ENCODE results near the gene HIC2. TPM values are rescaled to one million over a fixed set of nuclear protein-coding genes. Genes with fewer than 3 reads are reported as not detected.
"Not testable (repeated sequence)": the region's sequence is repeated elsewhere in the genome, so short reads cannot be mapped to it uniquely, and the experiment has no call there.

Gene HIC2, protein sequence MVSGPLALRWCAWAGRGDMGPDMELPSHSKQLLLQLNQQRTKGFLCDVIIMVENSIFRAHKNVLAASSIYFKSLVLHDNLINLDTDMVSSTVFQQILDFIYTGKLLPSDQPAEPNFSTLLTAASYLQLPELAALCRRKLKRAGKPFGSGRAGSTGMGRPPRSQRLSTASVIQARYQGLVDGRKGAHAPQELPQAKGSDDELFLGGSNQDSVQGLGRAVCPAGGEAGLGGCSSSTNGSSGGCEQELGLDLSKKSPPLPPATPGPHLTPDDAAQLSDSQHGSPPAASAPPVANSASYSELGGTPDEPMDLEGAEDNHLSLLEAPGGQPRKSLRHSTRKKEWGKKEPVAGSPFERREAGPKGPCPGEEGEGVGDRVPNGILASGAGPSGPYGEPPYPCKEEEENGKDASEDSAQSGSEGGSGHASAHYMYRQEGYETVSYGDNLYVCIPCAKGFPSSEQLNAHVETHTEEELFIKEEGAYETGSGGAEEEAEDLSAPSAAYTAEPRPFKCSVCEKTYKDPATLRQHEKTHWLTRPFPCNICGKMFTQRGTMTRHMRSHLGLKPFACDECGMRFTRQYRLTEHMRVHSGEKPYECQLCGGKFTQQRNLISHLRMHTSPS
- 13.7 TPM for total RNA-seq

- not testable (repeated sequence) for DNase-seq (ENCODE audit: low read depth in 2 of 3, low spot score in 2 of 3)
Observed at GRCh38 chr22:21417227-21417746, at the start of gene HIC2. HIC2 (plus strand) TSS chr22:21417371; CDS start chr22:21442832, 25,461 bp downstream.

GRCh38 chr22:21368603-21369310 lies 48.4 kb upstream of the HIC2 start:
- DNase-seq (ENCODE audit: low read depth in 2 of 3, low spot score in 2 of 3) = not testable (repeated sequence)

DNA sequence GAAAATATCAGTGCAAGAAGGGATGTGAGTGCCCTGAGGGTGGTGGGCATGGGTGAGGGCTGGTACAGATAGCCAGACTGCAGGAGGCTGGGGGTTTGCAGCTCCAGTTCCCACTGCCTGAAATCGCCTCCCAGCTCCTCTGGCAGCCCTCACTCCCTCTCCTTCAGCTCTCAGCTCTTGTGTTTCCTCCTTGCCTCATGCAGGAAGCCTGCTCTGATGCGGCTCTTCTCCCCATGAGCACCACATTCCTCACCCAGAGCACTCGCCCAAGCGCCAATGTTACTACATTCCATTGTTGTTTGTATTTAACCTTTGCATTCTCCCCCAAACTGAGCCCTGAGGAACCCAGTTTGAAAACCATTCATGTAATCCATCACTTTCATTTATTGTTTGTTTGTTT lies 41.3 kb upstream of the HIC2 start:
- not testable (repeated sequence) for DNase-seq (ENCODE audit: low read depth in 2 of 3, low spot score in 2 of 3)

DNA sequence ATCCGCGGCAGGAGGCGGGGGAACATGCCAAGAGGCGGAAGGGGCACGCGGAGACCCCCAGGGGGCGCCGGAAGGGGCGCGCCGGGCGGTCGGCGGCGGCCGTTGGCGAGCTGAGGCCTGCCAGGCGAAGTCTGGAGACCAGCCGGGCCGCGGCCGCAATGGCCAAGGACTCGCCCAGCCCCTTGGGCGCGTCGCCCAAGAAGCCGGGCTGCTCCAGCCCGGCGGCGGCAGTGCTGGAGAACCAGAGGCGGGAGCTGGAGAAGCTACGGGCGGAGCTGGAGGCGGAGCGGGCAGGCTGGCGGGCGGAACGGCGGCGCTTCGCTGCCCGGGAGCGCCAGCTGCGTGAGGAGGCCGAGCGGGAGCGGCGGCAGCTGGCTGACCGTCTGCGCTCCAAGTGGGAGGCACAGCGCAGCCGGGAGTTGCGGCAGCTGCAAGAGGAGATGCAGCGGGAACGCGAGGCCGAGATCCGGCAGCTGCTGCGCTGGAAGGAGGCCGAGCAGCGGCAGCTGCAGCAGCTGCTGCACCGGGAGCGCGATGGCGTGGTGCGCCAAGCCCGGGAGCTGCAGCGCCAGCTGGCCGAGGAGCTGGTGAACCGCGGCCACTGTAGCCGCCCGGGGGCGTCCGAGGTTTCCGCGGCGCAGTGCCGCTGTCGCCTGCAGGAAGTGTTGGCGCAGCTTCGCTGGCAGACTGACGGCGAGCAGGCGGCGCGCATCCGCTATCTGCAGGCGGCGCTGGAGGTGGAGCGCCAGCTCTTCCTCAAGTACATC lies 33.3 kb upstream of the HIC2 start, which contains the start of gene RIMBP3B:
RIMBP3B (plus strand) TSS at position 51 of the 767 bp plus-strand sequence; CDS start at position 159, 108 bp downstream.
- DNase-seq (ENCODE audit: low read depth in 2 of 3, low spot score in 2 of 3) = not testable (repeated sequence)

DNA sequence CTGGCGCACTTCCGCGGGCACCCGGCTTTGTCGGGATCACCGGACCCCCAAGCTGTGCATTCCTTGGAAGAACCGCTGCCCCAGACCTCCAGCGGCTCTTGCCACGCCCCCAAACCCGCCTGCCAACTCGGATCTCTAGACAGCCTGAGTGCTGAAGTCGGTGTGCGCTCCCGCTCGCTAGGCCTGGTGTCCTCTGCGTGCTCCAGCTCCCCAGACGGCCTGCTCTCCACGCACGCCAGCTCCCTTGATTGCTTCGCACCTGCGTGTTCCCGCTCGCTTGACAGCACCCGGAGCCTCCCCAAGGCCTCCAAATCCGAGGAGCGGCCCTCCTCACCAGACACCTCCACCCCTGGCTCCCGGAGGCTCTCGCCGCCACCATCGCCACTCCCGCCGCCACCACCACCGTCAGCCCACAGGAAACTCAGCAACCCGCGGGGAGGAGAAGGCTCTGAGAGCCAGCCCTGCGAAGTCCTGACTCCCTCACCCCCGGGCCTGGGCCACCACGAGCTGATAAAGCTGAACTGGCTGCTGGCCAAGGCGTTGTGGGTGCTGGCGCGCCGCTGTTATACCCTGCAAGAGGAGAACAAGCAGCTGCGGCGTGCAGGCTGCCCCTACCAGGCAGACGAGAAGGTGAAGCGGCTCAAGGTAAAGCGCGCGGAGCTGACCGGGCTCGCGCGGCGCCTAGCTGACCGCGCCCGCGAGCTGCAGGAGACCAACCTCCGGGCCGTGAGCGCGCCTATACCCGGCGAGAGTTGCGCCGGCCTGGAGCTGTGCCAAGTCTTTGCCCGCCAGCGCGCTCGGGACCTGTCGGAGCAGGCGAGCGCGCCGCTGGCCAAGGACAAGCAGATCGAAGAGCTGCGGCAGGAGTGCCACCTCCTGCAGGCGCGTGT lies 32.5 kb upstream of the HIC2 start:
- DNase-seq (ENCODE audit: low read depth in 2 of 3, low spot score in 2 of 3) = not testable (repeated sequence)

- DNase-seq (ENCODE audit: low read depth in 2 of 3, low spot score in 2 of 3) = not testable (repeated sequence)
Observed at GRCh38 chr22:21389480-21389879, 27.7 kb upstream of the HIC2 start.

DNA sequence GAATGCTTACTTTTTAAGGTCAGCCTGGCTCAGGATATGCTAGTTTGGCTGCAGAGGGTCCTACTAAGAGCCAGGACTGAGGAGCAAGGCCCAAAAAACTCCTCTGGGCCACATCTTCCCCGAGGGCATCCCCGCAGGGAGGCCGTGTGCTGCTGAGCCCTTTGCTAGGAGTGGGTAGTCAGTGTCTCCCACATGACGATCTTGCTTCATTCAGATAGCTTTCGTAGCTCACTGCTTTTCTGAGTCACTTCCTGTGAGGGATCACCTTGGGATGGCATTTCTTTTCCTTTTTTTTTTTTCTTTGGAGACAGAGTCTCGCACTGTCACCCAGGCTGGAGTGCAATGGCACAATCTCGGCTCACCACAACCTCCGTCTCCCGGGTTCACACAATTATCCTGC lies 27.2 kb upstream of the HIC2 start:
- not testable (repeated sequence) for DNase-seq (ENCODE audit: low read depth in 2 of 3, low spot score in 2 of 3)

- DNase-seq (ENCODE audit: low read depth in 2 of 3, low spot score in 2 of 3) = not testable (repeated sequence)
Observed at GRCh38 chr22:21394613-21395012, 22.6 kb upstream of the HIC2 start.

- DNase-seq (ENCODE audit: low read depth in 2 of 3, low spot score in 2 of 3) = not testable (repeated sequence)
Observed at GRCh38 chr22:21401197-21401969, 15.8 kb upstream of the HIC2 start.

- DNase-seq (ENCODE audit: low read depth in 2 of 3, low spot score in 2 of 3) = not testable (repeated sequence)
Observed at GRCh38 chr22:21402763-21403314, 14.3 kb upstream of the HIC2 start.

DNA sequence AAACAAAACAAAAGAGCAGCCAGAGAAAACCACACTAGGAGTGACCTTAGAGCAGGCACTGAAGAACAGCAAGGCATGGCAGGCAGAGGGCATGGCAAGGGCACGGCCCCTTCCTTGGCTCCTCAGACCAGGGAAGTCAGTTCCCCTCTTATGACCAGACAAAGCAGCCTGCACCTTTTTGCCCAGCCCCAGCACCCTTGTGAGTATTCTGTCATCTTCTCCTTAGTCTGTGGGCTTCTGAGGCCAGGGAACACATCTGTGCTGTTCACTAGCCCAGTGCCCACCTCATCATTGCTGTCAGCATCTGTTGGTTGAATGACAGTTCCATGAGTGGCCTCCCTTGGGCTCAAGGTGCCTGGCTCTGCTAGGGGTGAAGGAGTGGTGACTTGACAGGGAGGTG lies 10.0 kb upstream of the HIC2 start:
- DNase-seq (ENCODE audit: low read depth in 2 of 3, low spot score in 2 of 3) = not testable (repeated sequence)

DNA sequence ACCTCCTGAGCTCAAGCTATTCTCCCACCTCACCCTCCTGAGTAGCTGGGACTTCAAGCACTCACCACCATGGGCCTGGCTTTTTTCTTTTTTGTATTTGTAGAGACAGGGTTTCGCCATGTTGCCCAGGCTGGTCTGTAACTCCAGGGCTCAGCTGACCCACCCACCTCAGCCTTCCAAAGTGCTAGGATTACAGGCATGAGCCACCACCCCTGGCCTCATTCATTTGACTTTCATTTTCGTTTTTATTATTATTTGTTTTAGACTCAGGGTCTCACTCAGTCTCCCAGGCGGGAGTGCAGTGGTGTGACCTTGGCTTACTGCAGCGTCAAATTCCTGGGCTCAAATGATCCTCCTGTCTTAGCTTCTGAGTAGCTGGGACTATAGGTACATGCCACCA lies 9.4 kb upstream of the HIC2 start:
- not testable (repeated sequence) for DNase-seq (ENCODE audit: low read depth in 2 of 3, low spot score in 2 of 3)

DNA sequence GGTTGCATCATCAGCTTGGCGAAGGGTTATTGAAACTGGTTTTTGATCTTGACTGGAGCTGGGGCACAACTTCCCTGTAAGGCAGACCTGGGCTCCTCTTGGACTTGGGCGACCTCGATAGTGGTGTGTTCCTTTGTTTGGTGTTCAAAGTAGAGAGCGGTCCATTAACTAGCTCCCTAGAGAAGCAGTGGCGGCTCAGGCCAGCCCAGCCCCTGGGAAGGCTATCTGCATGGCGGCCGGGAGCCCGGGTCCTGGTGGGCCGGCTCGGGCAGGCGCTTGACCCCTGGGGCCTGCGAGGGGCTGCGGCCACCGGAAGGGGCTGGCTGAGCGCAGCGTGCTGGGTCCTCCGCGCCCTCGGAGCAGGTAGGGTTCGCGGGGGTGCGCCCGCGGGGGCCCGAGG lies 796 bp upstream of the HIC2 start:
- DNase-seq (ENCODE audit: low read depth in 2 of 3, low spot score in 2 of 3) = not testable (repeated sequence)

GRCh38 chr22:21417853-21418252 lies 682 bp downstream of the HIC2 start:
- DNase-seq (ENCODE audit: low read depth in 2 of 3, low spot score in 2 of 3) = not testable (repeated sequence)

- DNase-seq (ENCODE audit: low read depth in 2 of 3, low spot score in 2 of 3) = not testable (repeated sequence)
Observed at GRCh38 chr22:21418974-21419638, 1.9 kb downstream of the HIC2 start.

GRCh38 chr22:21420180-21420763 lies 3.1 kb downstream of the HIC2 start:
- not testable (repeated sequence) for DNase-seq (ENCODE audit: low read depth in 2 of 3, low spot score in 2 of 3)

DNA sequence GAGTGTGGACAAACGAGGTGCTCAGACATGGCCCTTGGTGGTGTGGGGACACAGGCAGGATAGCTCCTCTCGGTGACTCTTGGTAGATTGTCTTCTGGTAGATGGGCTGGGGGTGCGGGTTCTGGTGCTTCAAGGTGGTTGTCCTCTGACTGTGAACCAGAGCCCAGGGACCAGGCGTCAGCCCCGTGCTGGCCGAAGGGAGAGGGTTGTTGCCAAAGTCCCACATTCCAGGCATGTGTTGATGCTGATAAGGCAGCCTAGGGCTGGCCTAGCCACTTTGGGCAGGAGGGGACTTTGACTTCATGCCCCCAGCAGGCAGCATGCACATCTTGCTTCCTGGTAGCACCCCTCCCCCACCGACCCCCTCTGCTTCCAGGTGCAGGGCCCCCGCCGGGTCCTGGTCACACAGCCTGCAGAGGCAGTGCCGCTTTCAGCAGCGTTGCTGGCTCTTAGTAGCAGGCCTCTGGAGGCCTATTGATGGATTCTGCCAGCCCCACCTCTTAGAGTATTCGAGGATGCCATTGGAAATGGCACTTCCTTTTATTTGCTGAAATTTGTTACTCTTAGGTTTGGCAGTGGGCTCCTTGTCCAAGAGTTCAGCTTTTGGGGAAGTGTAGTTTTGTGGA lies 7.0 kb downstream of the HIC2 start:
- not testable (repeated sequence) for DNase-seq (ENCODE audit: low read depth in 2 of 3, low spot score in 2 of 3)
